Measurements from ENCODE around the gene HSPBP1. TPM values are rescaled to one million over a fixed set of nuclear protein-coding genes. Genes with fewer than 3 reads are reported as not detected.

Gene HSPBP1
- total and polyA plus RNA-seq, 12 donors = 18.8 to 49.8 (median 33.2) TPM

DNA sequence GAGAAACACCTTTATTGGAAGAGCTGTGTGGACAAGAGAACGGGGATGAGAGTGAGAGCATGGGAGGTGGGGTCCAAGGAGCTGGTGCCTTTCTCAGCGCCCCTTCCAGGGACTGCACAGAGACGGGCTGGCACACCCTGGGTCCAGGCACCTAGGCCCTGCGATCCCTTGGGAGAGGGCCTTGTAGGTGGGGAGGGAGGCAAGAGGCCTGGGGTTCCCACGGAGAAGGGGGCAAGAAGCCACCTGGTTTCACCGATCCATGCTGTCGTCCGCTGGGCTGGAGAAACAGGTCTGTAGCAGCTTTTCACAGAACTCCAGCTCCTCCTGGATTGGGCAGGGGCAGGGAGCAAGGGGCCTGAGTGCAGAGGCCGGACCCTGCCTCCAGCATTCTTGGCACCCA, 17.6 kb downstream of the HSPBP1 start:
- Histone ChIP-seq H3K9me3 (replicated peaks in 1 of 3) (no peaks in the 10 kb centered on the region), H3K4me1 (replicated peaks in 1 of 2) (peaks cover 8 to 13% of the 10 kb centered on the region in 2 donors), H3K36me3 (replicated peaks in 1 of 2) (no peaks in the 10 kb centered on the region), H3K4me3 (no peak overlapping the region), H3K27me3 (no peaks in the 10 kb centered on the region), H3K27ac (no peak overlapping the region)
- WGBS, 4 donors = 95 to 97% (median 96%) methylated on average over 8 to 9 of the region's 9 CpGs
- intact Hi-C loops (cut with DNase I) = no loop called here
- no peak for DNase-seq
- TF ChIP-seq POLR2A (IDR thresholded peaks at IDR 0.05) = no peak
- TF ChIP-seq, protein P1, sequence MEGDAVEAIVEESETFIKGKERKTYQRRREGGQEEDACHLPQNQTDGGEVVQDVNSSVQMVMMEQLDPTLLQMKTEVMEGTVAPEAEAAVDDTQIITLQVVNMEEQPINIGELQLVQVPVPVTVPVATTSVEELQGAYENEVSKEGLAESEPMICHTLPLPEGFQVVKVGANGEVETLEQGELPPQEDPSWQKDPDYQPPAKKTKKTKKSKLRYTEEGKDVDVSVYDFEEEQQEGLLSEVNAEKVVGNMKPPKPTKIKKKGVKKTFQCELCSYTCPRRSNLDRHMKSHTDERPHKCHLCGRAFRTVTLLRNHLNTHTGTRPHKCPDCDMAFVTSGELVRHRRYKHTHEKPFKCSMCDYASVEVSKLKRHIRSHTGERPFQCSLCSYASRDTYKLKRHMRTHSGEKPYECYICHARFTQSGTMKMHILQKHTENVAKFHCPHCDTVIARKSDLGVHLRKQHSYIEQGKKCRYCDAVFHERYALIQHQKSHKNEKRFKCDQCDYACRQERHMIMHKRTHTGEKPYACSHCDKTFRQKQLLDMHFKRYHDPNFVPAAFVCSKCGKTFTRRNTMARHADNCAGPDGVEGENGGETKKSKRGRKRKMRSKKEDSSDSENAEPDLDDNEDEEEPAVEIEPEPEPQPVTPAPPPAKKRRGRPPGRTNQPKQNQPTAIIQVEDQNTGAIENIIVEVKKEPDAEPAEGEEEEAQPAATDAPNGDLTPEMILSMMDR (IDR thresholded peaks at IDR 0.05) = no peak

DNA sequence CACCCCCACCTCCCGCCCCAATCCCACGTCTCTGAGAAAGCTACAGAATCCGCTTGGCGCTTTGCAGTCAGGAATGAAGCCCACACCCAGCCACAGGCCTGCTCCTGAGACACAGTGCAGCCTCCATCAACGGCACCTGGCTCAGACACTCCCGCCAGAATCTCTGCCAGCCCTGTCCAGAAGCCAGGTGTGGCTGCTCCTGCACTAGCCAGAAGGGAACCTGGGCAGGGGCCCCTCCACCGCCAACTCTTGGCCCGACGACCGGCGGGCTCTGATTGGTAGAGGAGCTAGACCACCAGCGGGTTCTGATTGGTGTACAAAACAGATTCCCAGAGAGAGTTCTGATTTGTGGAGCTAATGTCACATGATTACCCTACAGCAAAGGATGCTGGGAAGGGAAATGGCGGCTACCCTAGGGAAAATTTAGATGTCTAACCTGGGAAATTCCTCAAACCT, 18.2 kb downstream of the HSPBP1 start:
- H3K4me3 ChIP-seq = no peak overlapping the region
- H3K9me3 ChIP-seq (replicated peaks in 1 of 3) = no peaks in the 10 kb centered on the region
- DNase-seq = no peak
- no peak overlapping the region for H3K27ac ChIP-seq
- intact Hi-C loops (cut with DNase I) = no loop called here
- no peaks in the 10 kb centered on the region for H3K27me3 ChIP-seq
- TF ChIP-seq POLR2A (IDR thresholded peaks at IDR 0.05) = no peak
- TF ChIP-seq, protein P1 (IDR thresholded peaks at IDR 0.05) = no peak
- peaks cover 14 to 19% of the 10 kb centered on the region in 2 donors for H3K4me1 ChIP-seq (replicated peaks in 1 of 2)
- H3K36me3 ChIP-seq (replicated peaks in 1 of 2) = no peaks in the 10 kb centered on the region
- WGBS, 4 donors = 93 to 96% (median 94%) methylated on average over 10 to 13 of the region's 13 CpGs

DNA sequence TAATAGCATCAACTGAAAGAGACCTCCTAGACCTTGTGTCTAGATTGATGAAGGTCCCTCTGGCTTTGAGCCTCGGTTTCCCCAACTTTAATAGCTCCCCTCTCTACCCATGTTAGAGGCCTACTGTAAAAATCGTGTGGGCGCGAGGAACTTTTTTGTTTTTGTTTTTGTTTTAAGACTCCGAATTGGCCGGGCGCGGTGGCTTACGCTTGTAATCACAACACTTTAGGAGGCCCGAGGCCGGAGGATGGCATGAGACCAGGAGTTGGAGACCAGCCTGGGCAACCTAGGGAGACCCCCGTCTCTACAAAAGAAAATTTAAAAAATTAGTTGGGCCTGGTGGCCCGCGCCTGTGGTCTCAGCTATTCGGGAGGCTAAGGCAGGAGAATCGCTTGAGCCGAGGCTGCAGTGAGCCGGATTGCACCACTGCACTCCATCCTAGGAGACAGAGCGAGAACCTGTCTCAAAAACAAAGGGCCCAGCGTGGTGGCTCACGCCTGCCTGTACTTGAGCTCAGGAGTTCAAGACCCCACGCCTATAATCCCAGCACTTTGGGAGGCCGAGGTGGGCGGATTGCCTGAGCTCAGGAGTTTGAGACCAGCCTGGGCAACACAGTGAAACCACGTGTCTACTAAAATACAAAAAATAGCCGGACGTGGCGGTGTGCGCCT, 20.2 kb downstream of the HSPBP1 start:
- Histone ChIP-seq H3K9me3 (replicated peaks in 1 of 3) (no peaks in the 10 kb centered on the region), H3K4me1 (replicated peaks in 1 of 2) (peaks cover 32 to 40% of the 10 kb centered on the region in 2 donors), H3K4me3 (peak overlapping the region in 2 of 4 donors; percentile 23 to 47), H3K36me3 (replicated peaks in 1 of 2) (no peaks in the 10 kb centered on the region), H3K27ac (peak overlapping the region; percentile 34 to 98 (median 91)), H3K27me3 (no peaks in the 10 kb centered on the region)
- peak in 1 of 7 donors; percentile 57 for DNase-seq
- 41 to 48% (median 45%) methylated on average over 27 to 29 of the region's 29 CpGs for WGBS, 4 donors
- intact Hi-C loops (cut with DNase I) = no loop called here
- no peak for TF ChIP-seq POLR2A (IDR thresholded peaks at IDR 0.05)
- TF ChIP-seq, protein P1 (IDR thresholded peaks at IDR 0.05) = no peak

DNA sequence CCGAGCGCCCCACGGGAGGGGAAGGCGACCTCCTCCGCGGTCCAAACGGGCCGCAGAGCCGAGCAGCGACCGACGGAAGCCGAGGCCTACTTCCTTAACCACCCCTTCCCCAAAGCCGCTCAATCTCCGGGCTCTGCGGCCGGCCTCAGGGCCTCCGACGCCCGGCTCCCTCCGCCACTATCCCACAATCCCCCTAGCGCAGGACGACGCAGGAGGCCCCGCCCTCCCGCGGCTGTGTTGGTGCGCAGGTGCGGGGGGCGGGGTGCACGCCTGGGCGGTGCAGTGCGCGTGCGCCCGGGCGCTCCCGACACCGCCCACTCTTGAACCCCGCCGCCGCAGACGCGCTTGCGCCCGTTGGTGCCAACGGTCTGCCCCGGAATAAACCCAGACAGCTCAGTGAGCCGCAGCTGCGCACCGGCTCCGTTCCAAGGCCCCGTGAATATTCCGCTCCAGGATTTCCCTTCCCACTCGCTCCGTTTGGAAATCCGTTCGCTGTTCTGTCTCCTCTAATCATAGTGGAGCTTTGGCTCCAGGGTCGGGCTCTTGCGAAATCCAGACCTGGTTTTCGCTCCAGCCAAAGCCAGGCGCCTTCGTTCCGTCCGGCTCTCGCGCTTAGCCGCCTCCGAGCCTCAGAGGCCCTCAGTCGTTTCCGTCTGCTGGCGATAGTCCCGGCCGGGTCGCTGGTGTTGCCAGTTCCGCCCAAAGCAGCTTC, 20.9 kb downstream of the HSPBP1 start, which contains the start of gene PPP6R1:
Gene PPP6R1 (minus strand): TSS at position 190 of the 712 bp plus-strand sequence. CDS start 11,914 bp downstream, outside the sequence.
- intact Hi-C loops (cut with DNase I) = no loop called here
- H3K4me3 ChIP-seq = peak within 1 kb of the TSS; percentile 88 to 99 (median 96)
- no peaks in the 10 kb centered on the region for H3K36me3 ChIP-seq (replicated peaks in 1 of 2)
- TF ChIP-seq, protein P1 (IDR thresholded peaks at IDR 0.05) = peak in 1 of 6 experiments; percentile 62
- TF ChIP-seq POLR2A (IDR thresholded peaks at IDR 0.05) = peak; percentile 96 to 98
- 0% methylated on average over 6 to 75 of the region's 76 CpGs for WGBS, 4 donors
- H3K27ac ChIP-seq = peak within 1 kb of the TSS; percentile 63 to 98 (median 96)
- no peaks in the 10 kb centered on the region for H3K27me3 ChIP-seq
- no peaks in the 10 kb centered on the region for H3K9me3 ChIP-seq (replicated peaks in 1 of 3)
- peaks cover 36 to 47% of the 10 kb centered on the region in 2 donors for H3K4me1 ChIP-seq (replicated peaks in 1 of 2)
- DNase-seq = peak; percentile 97 to 99 (median 99)

All from adrenal gland (tissue), 12 donors.